IMR-90 (cell line): Measurements from ENCODE around the gene C11orf42. TPM values are rescaled to one million over a fixed set of nuclear protein-coding genes. Genes with fewer than 3 reads are reported as not detected.

ENCODE experiments used
- ATAC-seq: fragments of 200-7000 bp; cut with Tn5 transposase; 2 replicates; pipeline ENCODE4 v1.9.1; 2020; ENCODE audit warnings: low read depth, mild to moderate bottlenecking, moderate library complexity
- BruUV-seq: library from RNA; stranded (reverse); fragments of 400-500 nt; replicated peaks from 2 replicates; lab custom pipeline; 2021; lab: Mats Ljungman, UMichigan
- CTCF ChIA-PET: fragments of 300-600 bp; formaldehyde crosslinking; extraction: SDS; loops from one replicate; lab custom pipeline; 2021; ENCODE audit warnings: antibody characterized with exemption; lab: Yijun Ruan, JAX
- POLR2A ChIA-PET: fragments of 300-600 bp; sonication (Branson Sonifier 250); formaldehyde crosslinking; loops from one replicate; lab custom pipeline; 2022; ENCODE audit warnings: antibody characterized with exemption; ENCODE audit not compliant: unreplicated experiment; lab: Charles Lee
- DNase-seq: peaks from one replicate; pipeline ENCODE4 v3.0.0; 2013
- H2AFZ ChIP-seq: replicated peaks from 2 replicates; pipeline ENCODE3; 2013; ENCODE audit warnings: low read length, mild to moderate bottlenecking; ENCODE audit not compliant: poor library complexity
- H2AK5ac ChIP-seq: 2 replicates; pipeline ENCODE4 v1.6.1; 2013; ENCODE audit warnings: low read depth, low read length, inconsistent platforms
- H2AK9ac ChIP-seq: replicated peaks from 2 replicates; pipeline ENCODE3; 2013; ENCODE audit warnings: mild to moderate bottlenecking, low read depth, low read length, moderate library complexity; ENCODE audit not compliant: poor library complexity
- H2BK120ac ChIP-seq: 2 replicates; pipeline ENCODE4 v1.6.1; 2013; ENCODE audit warnings: low read depth, low read length, inconsistent platforms
- H2BK15ac ChIP-seq: 3 replicates; pipeline ENCODE4 v1.6.1; 2013; ENCODE audit warnings: low read depth, low read length, inconsistent platforms
- H2BK20ac ChIP-seq: 2 replicates; pipeline ENCODE4 v1.6.1; 2013; ENCODE audit warnings: low read depth, mild to moderate bottlenecking, inconsistent platforms, low read length, moderate library complexity
- H2BK5ac ChIP-seq: 2 replicates; pipeline ENCODE4 v1.6.1; 2013; ENCODE audit warnings: mild to moderate bottlenecking, low read depth, low read length, inconsistent platforms; ENCODE audit not compliant: poor library complexity, severe bottlenecking
- H3K14ac ChIP-seq: replicated peaks from 2 replicates; pipeline ENCODE4 v1.6.1; 2013; ENCODE audit warnings: low read depth, low read length, inconsistent platforms
- H3K18ac ChIP-seq: 2 replicates; pipeline ENCODE4 v1.6.1; 2013; ENCODE audit warnings: low read depth, low read length, control low read depth
- H3K23ac ChIP-seq: 2 replicates; pipeline ENCODE4 v1.6.1; 2013; ENCODE audit warnings: low read depth, low read length, inconsistent platforms
- H3K27ac ChIP-seq: 2 replicates; pipeline ENCODE4 v1.5.1; 2013; ENCODE audit warnings: mild to moderate bottlenecking, control low read depth, low read length; ENCODE audit not compliant: insufficient read depth
- H3K27me3 ChIP-seq: 2 replicates; pipeline ENCODE4 v1.6.1; 2013; ENCODE audit warnings: low read length; ENCODE audit not compliant: control insufficient read depth, insufficient read depth
- H3K36me3 ChIP-seq: 2 replicates; pipeline ENCODE4 v1.6.1; 2013; ENCODE audit warnings: low read length, mixed read lengths; ENCODE audit not compliant: control insufficient read depth, insufficient read depth
- H3K4ac ChIP-seq: 2 replicates; pipeline ENCODE4 v1.6.1; 2013; ENCODE audit warnings: low read depth, low read length, inconsistent platforms
- H3K4me1 ChIP-seq: 2 replicates; pipeline ENCODE4 v1.6.1; 2013; ENCODE audit warnings: low read length, mixed read lengths; ENCODE audit not compliant: control insufficient read depth, insufficient read depth
- H3K4me2 ChIP-seq: 2 replicates; pipeline ENCODE4 v1.6.1; 2013; ENCODE audit warnings: low read depth, mild to moderate bottlenecking, control low read depth, low read length, moderate library complexity
- H3K4me3 ChIP-seq: 2 replicates; pipeline ENCODE4 v1.5.1; 2013; ENCODE audit warnings: low read depth, mild to moderate bottlenecking, control low read depth, low read length, moderate library complexity; ENCODE audit not compliant: insufficient read depth
- H3K56ac ChIP-seq: 2 replicates; pipeline ENCODE4 v1.6.1; 2013; ENCODE audit warnings: low read length, inconsistent platforms; ENCODE audit not compliant: insufficient read depth; ENCODE audit errors: extremely low read depth
- H3K79me1 ChIP-seq, 2 experiments: 2 replicates each; pipeline ENCODE4 v1.6.1; 2013; ENCODE audit warnings: low read length in 2 of 2, inconsistent platforms in 1 of 2, low read depth in 1 of 2
- H3K9ac ChIP-seq: 2 replicates; pipeline ENCODE4 v1.6.1; 2013; ENCODE audit warnings: low read depth, low read length, control low read depth
- H3K9me1 ChIP-seq: 2 replicates; pipeline ENCODE4 v1.6.1; 2013; ENCODE audit warnings: low read length, inconsistent platforms; ENCODE audit not compliant: insufficient read depth
- H3K9me3 ChIP-seq: 2 replicates; pipeline ENCODE4 v1.6.1; 2013; ENCODE audit warnings: low read length; ENCODE audit not compliant: control insufficient read depth, insufficient read depth
- H4K20me1 ChIP-seq: 2 replicates; pipeline ENCODE4 v1.6.1; 2013; ENCODE audit warnings: low read length, inconsistent platforms; ENCODE audit not compliant: insufficient read depth
- H4K5ac ChIP-seq: 2 replicates; pipeline ENCODE4 v1.6.1; 2013; ENCODE audit warnings: mild to moderate bottlenecking, low read depth, low read length, control low read depth
- H4K8ac ChIP-seq, 2 experiments: 2 replicates each; pipeline ENCODE4 v1.6.1; 2013; ENCODE audit warnings: low read depth in 2 of 2, low read length in 2 of 2, control low read depth in 1 of 2, inconsistent platforms in 1 of 2
- H4K91ac ChIP-seq: 2 replicates; pipeline ENCODE4 v1.6.1; 2013; ENCODE audit warnings: low read depth, low read length, inconsistent platforms; ENCODE audit not compliant: insufficient read depth
- BHLHE40 ChIP-seq: fragments of 150-350 bp; IDR thresholded peaks from 2 replicates; pipeline ENCODE4 v1.6.1; 2016; ENCODE audit warnings: mild to moderate bottlenecking, low read depth, low read length
- CEBPB ChIP-seq: IDR thresholded peaks from 2 replicates; pipeline ENCODE4 v1.6.1; 2012; ENCODE audit warnings: low read depth, low read length, improper control_type of control experiment
- CHD1 ChIP-seq: IDR thresholded peaks from 2 replicates; pipeline ENCODE4 v1.6.1; 2012; ENCODE audit warnings: low read depth, low read length, improper control_type of control experiment
- CTCF ChIP-seq: conservative IDR thresholded peaks from 2 replicates; pipeline ENCODE4 v1.5.1; 2012; ENCODE audit warnings: mild to moderate bottlenecking, low read depth, low read length, improper control_type of control experiment
- ELK1 ChIP-seq: fragments of 150-350 bp; IDR thresholded peaks from 2 replicates; pipeline ENCODE4 v1.6.1; 2016; ENCODE audit warnings: low read depth, mild to moderate bottlenecking, low read length, moderate library complexity, borderline replicate concordance
- FOS ChIP-seq: fragments of 150-350 bp; IDR thresholded peaks from 2 replicates; pipeline ENCODE4 v1.6.1; 2016; ENCODE audit warnings: low read depth, low read length
- MAFK ChIP-seq: IDR thresholded peaks from 2 replicates; pipeline ENCODE4 v1.6.1; 2012; ENCODE audit warnings: low read depth, low read length, improper control_type of control experiment
- MAZ ChIP-seq: IDR thresholded peaks from 2 replicates; pipeline ENCODE4 v1.6.1; 2012; ENCODE audit warnings: low read depth, mild to moderate bottlenecking, low read length, improper control_type of control experiment, moderate library complexity, borderline replicate concordance
- NFE2L2 ChIP-seq: fragments of 150-350 bp; IDR thresholded peaks from 2 replicates; pipeline ENCODE4 v1.6.1; 2016; ENCODE audit warnings: low read depth, mild to moderate bottlenecking, low read length
- POLR2A ChIP-seq: IDR thresholded peaks from 2 replicates; pipeline ENCODE4 v1.6.1; 2012; ENCODE audit warnings: mild to moderate bottlenecking, low read depth, low read length
- RAD21 ChIP-seq: IDR thresholded peaks from 2 replicates; pipeline ENCODE4 v1.6.1; 2012; ENCODE audit warnings: low read length, improper control_type of control experiment
- RCOR1 ChIP-seq: IDR thresholded peaks from 2 replicates; pipeline ENCODE4 v1.6.1; 2012; ENCODE audit warnings: mild to moderate bottlenecking, low read length, improper control_type of control experiment; ENCODE audit not compliant: insufficient replicate concordance
- SMC3 ChIP-seq: fragments of 150-350 bp; IDR thresholded peaks from 2 replicates; pipeline ENCODE4 v1.6.1; 2016; ENCODE audit warnings: low read depth, mild to moderate bottlenecking, antibody characterized with exemption, low read length, moderate library complexity
- USF2 ChIP-seq: fragments of 150-350 bp; IDR thresholded peaks from 2 replicates; pipeline ENCODE4 v1.6.1; 2017; ENCODE audit warnings: mild to moderate bottlenecking, antibody characterized with exemption, low read length, low read depth
- WGBS, 2 experiments: methylation state at CpG; one replicate each; pipeline versions ENCODE4 v1.1.5 to v1.1.7; 2013; ENCODE audit warnings: missing lambda C conversion rate in 2 of 2; ENCODE audit not compliant: insufficient read length in 1 of 2; ENCODE audit errors: extremely low coverage in 2 of 2; 5-methylcytosine and 5-hydroxymethylcytosine counted together
- dilution Hi-C: fragments of 300-500 bp; cut with HindIII; formaldehyde crosslinking; loops from one replicate; pipeline ENCODE4 v1.14.3; 2018; ENCODE audit warnings: low sequenced_read_pairs; ENCODE audit not compliant: unreplicated experiment
- in situ Hi-C: fragments of 300-500 bp; cut with MboI; formaldehyde crosslinking; loops from 3 replicates; pipeline ENCODE4 v1.14.3; 2019; ENCODE audit warnings: low sequenced_read_pairs, inconsistent platforms, mixed read lengths
- intact Hi-C: fragments of 100-400 bp; cut with micrococcal nuclease; formaldehyde crosslinking; loops from 2 replicates; pipeline ENCODE4 v1.10.0; 2022
- polyA plus RNA-seq, 3 experiments: library from polyadenylated mRNA; depleted of rRNA; stranded (reverse); fragments of >200 nt; gene quantifications; 2 replicates each; pipeline ENCODE4 v1.2.3, GENCODE V29; 2012; ENCODE audit warnings: low replicate concordance in 1 of 3
- total RNA-seq: library from RNA; depleted of rRNA; stranded (reverse); fragments of >200 nt; gene quantifications from 2 replicates; pipeline ENCODE4 v1.2.3, GENCODE V29; 2012

Gene C11orf42
- total and polyA plus RNA-seq, 2 of the 4 experiments (the other 2 are of a cell fraction), result not detected

GRCh38 chr11:6214530-6214929, 9.2 kb downstream of the C11orf42 start:
- peaks cover 8% of the 10 kb centered on the region in 2 experiments; a peak in 3 of 4 replicates for H3K79me1 ChIP-seq
- H4K5ac ChIP-seq, result no peak overlapping the region
- ATAC-seq, result no peak
- H3K4ac ChIP-seq, result no peak overlapping the region
- peaks cover 2% of the 10 kb centered on the region; the same call in 1 of the 2 replicates for H3K9me1 ChIP-seq
- CTCF ChIA-PET, result no interaction called here
- BruUV-seq, result no TSS peak
- peaks cover 3% of the 10 kb centered on the region; the same call in 1 of the 2 replicates for H4K20me1 ChIP-seq
- H3K36me3 ChIP-seq, result peaks cover 49% of the 10 kb centered on the region
- WGBS, 2 experiments, result 100% methylated on average over 1 of the region's 10 CpGs; no CpG with 5 or more reads in 1 of the 2 experiments
- DNase-seq, result no peak
- no peak overlapping the region for H3K9ac ChIP-seq
- in situ Hi-C loops, result no loop called here
- H2BK120ac ChIP-seq, result no peak overlapping the region
- H3K4me1 ChIP-seq, result peaks cover 13% of the 10 kb centered on the region
- no peak overlapping the region for H2BK5ac ChIP-seq
- POLR2A ChIA-PET, result no interaction called here
- no peak overlapping the region for H3K18ac ChIP-seq
- H3K56ac ChIP-seq, result no peak overlapping the region
- no peak overlapping the region for H3K27ac ChIP-seq
- H2BK15ac ChIP-seq, result no peak overlapping the region
- intact Hi-C loops, result no loop called here
- no peak overlapping the region for H2AK5ac ChIP-seq
- H3K23ac ChIP-seq, result no peak overlapping the region
- H4K8ac ChIP-seq, result no peak overlapping the region
- TF ChIP-seq CHD1 (no peak), MAFK (no peak), BHLHE40 (no peak), CTCF (no peak), RCOR1 (no peak), RAD21 (no peak), USF2 (no peak), MAZ (no peak), NFE2L2 (no peak), CEBPB (no peak), ELK1 (no peak), SMC3 (no peak), FOS (no peak), POLR2A (no peak)
- H2BK20ac ChIP-seq, result no peak overlapping the region
- no peak overlapping the region for H3K4me2 ChIP-seq
- H3K9me3 ChIP-seq, result no peaks in the 10 kb centered on the region
- H3K27me3 ChIP-seq, result no peaks in the 10 kb centered on the region
- dilution Hi-C loops, result no loop called here
- no peak overlapping the region for H4K91ac ChIP-seq
- H2AFZ ChIP-seq, result no peak overlapping the region
- no peak overlapping the region for H3K4me3 ChIP-seq
- H3K14ac ChIP-seq, result no peak overlapping the region
- no peak overlapping the region for H2AK9ac ChIP-seq
